ENCODE results near the gene CD200.

DNA sequence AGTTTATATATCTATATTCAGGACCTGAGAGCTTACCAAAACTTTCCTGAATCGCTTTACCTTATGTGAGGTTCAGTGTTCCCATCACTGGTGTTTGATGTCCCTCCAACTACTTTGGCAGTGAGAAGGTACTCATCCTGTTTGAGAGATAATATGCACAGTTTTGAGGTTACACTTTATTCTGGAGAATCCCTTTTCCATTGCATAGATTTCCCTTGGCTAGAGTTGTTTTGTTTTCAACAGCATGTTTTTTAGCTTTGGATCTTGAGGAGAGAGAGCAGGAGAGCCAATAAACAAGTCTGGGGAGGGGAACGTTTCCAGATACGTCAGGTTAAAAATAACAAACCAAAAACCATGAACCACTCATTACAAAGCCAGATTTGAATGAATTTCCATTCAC is 33.6 kb downstream of the CD200 start:
- TF ChIP-seq, protein P1, sequence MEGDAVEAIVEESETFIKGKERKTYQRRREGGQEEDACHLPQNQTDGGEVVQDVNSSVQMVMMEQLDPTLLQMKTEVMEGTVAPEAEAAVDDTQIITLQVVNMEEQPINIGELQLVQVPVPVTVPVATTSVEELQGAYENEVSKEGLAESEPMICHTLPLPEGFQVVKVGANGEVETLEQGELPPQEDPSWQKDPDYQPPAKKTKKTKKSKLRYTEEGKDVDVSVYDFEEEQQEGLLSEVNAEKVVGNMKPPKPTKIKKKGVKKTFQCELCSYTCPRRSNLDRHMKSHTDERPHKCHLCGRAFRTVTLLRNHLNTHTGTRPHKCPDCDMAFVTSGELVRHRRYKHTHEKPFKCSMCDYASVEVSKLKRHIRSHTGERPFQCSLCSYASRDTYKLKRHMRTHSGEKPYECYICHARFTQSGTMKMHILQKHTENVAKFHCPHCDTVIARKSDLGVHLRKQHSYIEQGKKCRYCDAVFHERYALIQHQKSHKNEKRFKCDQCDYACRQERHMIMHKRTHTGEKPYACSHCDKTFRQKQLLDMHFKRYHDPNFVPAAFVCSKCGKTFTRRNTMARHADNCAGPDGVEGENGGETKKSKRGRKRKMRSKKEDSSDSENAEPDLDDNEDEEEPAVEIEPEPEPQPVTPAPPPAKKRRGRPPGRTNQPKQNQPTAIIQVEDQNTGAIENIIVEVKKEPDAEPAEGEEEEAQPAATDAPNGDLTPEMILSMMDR (IDR thresholded peaks at IDR 0.05): no peak
- TF ChIP-seq POLR2A (IDR thresholded peaks at IDR 0.05): no peak

Data from right lobe of liver (tissue), 4 donors.